HepG2 (cell line): Measurements from ENCODE around the gene MEF2B. TPM values are rescaled to one million over a fixed set of nuclear protein-coding genes. Genes with fewer than 3 reads are reported as not detected.
A peak's percentile ranks its signal among the peaks of the same experiment; 100 is the strongest.

Experiments
- HOXA5 ChIP-seq: sonication (generic); formaldehyde crosslinking; IDR thresholded peaks from 2 replicates; pipeline ENCODE4 v1.4.0; 2020; ENCODE audit warnings: missing genetic modification reagents
- MLLT10 ChIP-seq: sonication (generic); formaldehyde crosslinking; IDR thresholded peaks from 2 replicates; pipeline ENCODE4 v1.4.0; 2020; ENCODE audit warnings: missing genetic modification reagents
- ZNF34 ChIP-seq: sonication (generic); formaldehyde crosslinking; IDR thresholded peaks from 2 replicates; pipeline ENCODE4 v1.4.0; 2020; ENCODE audit warnings: mild to moderate bottlenecking, missing genetic modification reagents, borderline replicate concordance
- ZNF546 ChIP-seq: sonication (generic); formaldehyde crosslinking; conservative IDR thresholded peaks from 2 replicates; pipeline ENCODE4 v1.8.1; 2023; ENCODE audit warnings: mild to moderate bottlenecking, missing genetic modification reagents
- ZNF878 ChIP-seq: sonication (generic); formaldehyde crosslinking; IDR thresholded peaks from 2 replicates; pipeline ENCODE4 v1.8.1; 2023; ENCODE audit warnings: mild to moderate bottlenecking, missing genetic modification reagents, moderate library complexity
- polyA plus RNA-seq, 8 experiments: library from polyadenylated mRNA; depleted of rRNA in 3 of 8; stranded (reverse) in 7 of 8; unstranded in 1 of 8; fragments of >200 nt; fragmentation: Illumina TruSeq in 4 of 8; extraction: Trizol in 4 of 8; gene quantifications; 2 replicates each; pipeline versions ENCODE4 v1.2.1 to v1.2.3, GENCODE V29; 2011 to 2016; ENCODE audit warnings: low read depth in 4 of 8, missing spikeins in 1 of 8, mixed read lengths in 1 of 8; ENCODE audit not compliant: insufficient read depth in 1 of 8
- total RNA-seq, 5 experiments: library from RNA; depleted of rRNA; stranded (reverse); fragments of >200 nt; fragmentation: Illumina TruSeq; extraction: Trizol; gene quantifications; 2 replicates each; pipeline ENCODE4 v1.2.3, GENCODE V29; 2016; ENCODE audit warnings: low read depth in 1 of 5
- TF ChIP-seq, protein P1 (sequence below), 2 experiments: sonication (generic) in 1 of 2; formaldehyde crosslinking in 1 of 2; IDR thresholded peaks; 2 replicates each; pipeline versions ENCODE4 v1.6.1 to v1.9.0; 2014 to 2022; ENCODE audit warnings: antibody characterized with exemption in 1 of 2, borderline replicate concordance in 1 of 2, inconsistent platforms in 1 of 2, low read depth in 1 of 2, missing genetic modification reagents in 1 of 2
- TF ChIP-seq, protein P2 (sequence below): sonication (generic); formaldehyde crosslinking; IDR thresholded peaks from 2 replicates; pipeline ENCODE4 v1.4.0; 2020; ENCODE audit warnings: missing genetic modification reagents
- TF ChIP-seq, protein P3 (sequence below): sonication (generic); formaldehyde crosslinking; IDR thresholded peaks from 2 replicates; pipeline ENCODE4 v1.4.0; 2020; ENCODE audit warnings: missing genetic modification reagents
- TF ChIP-seq, protein P4 (sequence below): sonication (generic); formaldehyde crosslinking; IDR thresholded peaks from 2 replicates; pipeline ENCODE4 v1.4.0; 2020; ENCODE audit warnings: missing genetic modification reagents
- TF ChIP-seq, protein P5 (sequence below), 2 experiments: sonication (generic) in 1 of 2; formaldehyde crosslinking in 1 of 2; IDR thresholded peaks; 2 replicates each; pipeline versions ENCODE4 v1.4.0 to v1.6.1; 2018 to 2020; ENCODE audit warnings: missing genetic modification reagents in 2 of 2, borderline replicate concordance in 1 of 2, low read depth in 1 of 2, mild to moderate bottlenecking in 1 of 2, missing biosample characterization in 1 of 2
- TF ChIP-seq, protein P6 (sequence below): sonication (generic); formaldehyde crosslinking; IDR thresholded peaks from 2 replicates; pipeline ENCODE4 v1.4.0; 2020; ENCODE audit warnings: missing genetic modification reagents

MEF2B gene
- total and polyA plus RNA-seq, 2 of the 13 experiments (the other 11 are each of a cell fraction or from before 2014, with no cell fraction given): 1.2 to 1.7 TPM

DNA sequence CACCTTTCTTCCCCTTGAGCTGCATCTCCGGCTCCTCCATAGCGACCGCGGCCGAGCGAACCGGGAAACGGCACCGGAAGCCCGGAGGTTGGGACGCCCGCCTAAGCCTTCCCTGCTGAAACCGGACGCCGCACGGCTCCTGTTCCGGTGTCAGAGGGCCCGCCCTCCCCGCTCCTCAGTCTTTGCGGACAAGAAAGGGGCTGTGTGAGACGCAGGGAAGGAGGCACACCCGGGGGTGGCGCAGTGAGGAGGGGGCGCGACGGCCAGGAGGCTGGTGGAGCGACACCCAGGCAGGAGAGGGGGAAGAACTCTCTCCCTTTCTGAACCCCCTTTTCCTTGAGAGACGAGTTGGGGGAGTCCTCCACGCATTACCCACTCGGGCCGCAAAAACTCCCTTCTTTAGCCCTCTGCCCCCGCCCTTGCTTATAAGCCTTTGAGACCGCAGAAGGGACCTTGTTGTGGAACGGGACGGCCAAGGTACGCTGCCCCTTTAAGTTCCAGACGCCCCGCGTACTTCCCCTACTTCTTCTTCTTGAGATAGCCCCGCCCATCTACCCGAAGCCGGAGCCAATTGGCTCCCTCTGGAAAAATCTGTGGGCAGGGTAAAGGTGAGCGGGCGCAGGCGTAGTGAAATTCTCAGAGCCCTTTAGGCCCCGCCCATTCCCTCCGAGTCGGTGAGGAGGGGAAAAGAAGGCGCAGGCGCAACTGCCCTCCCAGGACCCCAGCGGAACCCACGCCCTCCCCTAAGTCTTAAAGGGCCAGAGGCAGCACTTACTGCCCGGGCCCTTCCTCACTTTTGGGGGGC lies 22.2 kb upstream of the MEF2B start, which contains the start of the genes BORCS8 and RFXANK (continued):
- TF ChIP-seq ZNF878 (CRISPR knock-in tag): 0 out of 2 replicates have a peak, but pooled peaks have one; percentile 30
- TF ChIP-seq, protein P1, sequence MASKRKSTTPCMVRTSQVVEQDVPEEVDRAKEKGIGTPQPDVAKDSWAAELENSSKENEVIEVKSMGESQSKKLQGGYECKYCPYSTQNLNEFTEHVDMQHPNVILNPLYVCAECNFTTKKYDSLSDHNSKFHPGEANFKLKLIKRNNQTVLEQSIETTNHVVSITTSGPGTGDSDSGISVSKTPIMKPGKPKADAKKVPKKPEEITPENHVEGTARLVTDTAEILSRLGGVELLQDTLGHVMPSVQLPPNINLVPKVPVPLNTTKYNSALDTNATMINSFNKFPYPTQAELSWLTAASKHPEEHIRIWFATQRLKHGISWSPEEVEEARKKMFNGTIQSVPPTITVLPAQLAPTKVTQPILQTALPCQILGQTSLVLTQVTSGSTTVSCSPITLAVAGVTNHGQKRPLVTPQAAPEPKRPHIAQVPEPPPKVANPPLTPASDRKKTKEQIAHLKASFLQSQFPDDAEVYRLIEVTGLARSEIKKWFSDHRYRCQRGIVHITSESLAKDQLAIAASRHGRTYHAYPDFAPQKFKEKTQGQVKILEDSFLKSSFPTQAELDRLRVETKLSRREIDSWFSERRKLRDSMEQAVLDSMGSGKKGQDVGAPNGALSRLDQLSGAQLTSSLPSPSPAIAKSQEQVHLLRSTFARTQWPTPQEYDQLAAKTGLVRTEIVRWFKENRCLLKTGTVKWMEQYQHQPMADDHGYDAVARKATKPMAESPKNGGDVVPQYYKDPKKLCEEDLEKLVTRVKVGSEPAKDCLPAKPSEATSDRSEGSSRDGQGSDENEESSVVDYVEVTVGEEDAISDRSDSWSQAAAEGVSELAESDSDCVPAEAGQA (IDR thresholded peaks at IDR 0.05; ENCODE audit: low read depth): no peak; the same call in 1 of the 2 replicates
- TF ChIP-seq, protein P1 (CRISPR knock-in tag; IDR thresholded peaks at IDR 0.05; ENCODE audit: borderline replicate concordance): no peak
- TF ChIP-seq, protein P2, sequence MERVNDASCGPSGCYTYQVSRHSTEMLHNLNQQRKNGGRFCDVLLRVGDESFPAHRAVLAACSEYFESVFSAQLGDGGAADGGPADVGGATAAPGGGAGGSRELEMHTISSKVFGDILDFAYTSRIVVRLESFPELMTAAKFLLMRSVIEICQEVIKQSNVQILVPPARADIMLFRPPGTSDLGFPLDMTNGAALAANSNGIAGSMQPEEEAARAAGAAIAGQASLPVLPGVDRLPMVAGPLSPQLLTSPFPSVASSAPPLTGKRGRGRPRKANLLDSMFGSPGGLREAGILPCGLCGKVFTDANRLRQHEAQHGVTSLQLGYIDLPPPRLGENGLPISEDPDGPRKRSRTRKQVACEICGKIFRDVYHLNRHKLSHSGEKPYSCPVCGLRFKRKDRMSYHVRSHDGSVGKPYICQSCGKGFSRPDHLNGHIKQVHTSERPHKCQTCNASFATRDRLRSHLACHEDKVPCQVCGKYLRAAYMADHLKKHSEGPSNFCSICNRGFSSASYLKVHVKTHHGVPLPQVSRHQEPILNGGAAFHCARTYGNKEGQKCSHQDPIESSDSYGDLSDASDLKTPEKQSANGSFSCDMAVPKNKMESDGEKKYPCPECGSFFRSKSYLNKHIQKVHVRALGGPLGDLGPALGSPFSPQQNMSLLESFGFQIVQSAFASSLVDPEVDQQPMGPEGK (CRISPR knock-in tag): peak; percentile 69
- peak; percentile 60; the same call in 1 of the 2 replicates for TF ChIP-seq ZNF34 (CRISPR knock-in tag)
- TF ChIP-seq MLLT10: no peak
- no peak for TF ChIP-seq ZNF546
- TF ChIP-seq, protein P3, sequence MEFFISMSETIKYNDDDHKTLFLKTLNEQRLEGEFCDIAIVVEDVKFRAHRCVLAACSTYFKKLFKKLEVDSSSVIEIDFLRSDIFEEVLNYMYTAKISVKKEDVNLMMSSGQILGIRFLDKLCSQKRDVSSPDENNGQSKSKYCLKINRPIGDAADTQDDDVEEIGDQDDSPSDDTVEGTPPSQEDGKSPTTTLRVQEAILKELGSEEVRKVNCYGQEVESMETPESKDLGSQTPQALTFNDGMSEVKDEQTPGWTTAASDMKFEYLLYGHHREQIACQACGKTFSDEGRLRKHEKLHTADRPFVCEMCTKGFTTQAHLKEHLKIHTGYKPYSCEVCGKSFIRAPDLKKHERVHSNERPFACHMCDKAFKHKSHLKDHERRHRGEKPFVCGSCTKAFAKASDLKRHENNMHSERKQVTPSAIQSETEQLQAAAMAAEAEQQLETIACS (CRISPR knock-in tag): no peak
- TF ChIP-seq, protein P4, sequence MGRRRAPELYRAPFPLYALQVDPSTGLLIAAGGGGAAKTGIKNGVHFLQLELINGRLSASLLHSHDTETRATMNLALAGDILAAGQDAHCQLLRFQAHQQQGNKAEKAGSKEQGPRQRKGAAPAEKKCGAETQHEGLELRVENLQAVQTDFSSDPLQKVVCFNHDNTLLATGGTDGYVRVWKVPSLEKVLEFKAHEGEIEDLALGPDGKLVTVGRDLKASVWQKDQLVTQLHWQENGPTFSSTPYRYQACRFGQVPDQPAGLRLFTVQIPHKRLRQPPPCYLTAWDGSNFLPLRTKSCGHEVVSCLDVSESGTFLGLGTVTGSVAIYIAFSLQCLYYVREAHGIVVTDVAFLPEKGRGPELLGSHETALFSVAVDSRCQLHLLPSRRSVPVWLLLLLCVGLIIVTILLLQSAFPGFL (CRISPR knock-in tag): no peak
- TF ChIP-seq, protein P5, sequence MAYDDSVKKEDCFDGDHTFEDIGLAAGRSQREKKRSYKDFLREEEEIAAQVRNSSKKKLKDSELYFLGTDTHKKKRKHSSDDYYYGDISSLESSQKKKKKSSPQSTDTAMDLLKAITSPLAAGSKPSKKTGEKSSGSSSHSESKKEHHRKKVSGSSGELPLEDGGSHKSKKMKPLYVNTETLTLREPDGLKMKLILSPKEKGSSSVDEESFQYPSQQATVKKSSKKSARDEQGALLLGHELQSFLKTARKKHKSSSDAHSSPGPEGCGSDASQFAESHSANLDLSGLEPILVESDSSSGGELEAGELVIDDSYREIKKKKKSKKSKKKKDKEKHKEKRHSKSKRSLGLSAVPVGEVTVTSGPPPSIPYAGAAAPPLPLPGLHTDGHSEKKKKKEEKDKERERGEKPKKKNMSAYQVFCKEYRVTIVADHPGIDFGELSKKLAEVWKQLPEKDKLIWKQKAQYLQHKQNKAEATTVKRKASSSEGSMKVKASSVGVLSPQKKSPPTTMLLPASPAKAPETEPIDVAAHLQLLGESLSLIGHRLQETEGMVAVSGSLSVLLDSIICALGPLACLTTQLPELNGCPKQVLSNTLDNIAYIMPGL (CRISPR knock-in tag; IDR thresholded peaks at IDR 0.05; ENCODE audit: borderline replicate concordance in 1 of 2, low read depth in 1 of 2): peak; percentile 69 to 91
- peak; percentile 85 for TF ChIP-seq HOXA5 (CRISPR knock-in tag)
- TF ChIP-seq, protein P6, sequence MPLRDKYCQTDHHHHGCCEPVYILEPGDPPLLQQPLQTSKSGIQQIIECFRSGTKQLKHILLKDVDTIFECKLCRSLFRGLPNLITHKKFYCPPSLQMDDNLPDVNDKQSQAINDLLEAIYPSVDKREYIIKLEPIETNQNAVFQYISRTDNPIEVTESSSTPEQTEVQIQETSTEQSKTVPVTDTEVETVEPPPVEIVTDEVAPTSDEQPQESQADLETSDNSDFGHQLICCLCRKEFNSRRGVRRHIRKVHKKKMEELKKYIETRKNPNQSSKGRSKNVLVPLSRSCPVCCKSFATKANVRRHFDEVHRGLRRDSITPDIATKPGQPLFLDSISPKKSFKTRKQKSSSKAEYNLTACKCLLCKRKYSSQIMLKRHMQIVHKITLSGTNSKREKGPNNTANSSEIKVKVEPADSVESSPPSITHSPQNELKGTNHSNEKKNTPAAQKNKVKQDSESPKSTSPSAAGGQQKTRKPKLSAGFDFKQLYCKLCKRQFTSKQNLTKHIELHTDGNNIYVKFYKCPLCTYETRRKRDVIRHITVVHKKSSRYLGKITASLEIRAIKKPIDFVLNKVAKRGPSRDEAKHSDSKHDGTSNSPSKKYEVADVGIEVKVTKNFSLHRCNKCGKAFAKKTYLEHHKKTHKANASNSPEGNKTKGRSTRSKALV (CRISPR knock-in tag): no peak
